ENCODE data around the gene HOOK2. TPM values are rescaled to one million over a fixed set of nuclear protein-coding genes. Genes with fewer than 3 reads are reported as not detected.

HOOK2 gene
- total and polyA plus RNA-seq, 5 donors from 2014 or later, result 0.24 to 16.9 (median 1.9) TPM

DNA sequence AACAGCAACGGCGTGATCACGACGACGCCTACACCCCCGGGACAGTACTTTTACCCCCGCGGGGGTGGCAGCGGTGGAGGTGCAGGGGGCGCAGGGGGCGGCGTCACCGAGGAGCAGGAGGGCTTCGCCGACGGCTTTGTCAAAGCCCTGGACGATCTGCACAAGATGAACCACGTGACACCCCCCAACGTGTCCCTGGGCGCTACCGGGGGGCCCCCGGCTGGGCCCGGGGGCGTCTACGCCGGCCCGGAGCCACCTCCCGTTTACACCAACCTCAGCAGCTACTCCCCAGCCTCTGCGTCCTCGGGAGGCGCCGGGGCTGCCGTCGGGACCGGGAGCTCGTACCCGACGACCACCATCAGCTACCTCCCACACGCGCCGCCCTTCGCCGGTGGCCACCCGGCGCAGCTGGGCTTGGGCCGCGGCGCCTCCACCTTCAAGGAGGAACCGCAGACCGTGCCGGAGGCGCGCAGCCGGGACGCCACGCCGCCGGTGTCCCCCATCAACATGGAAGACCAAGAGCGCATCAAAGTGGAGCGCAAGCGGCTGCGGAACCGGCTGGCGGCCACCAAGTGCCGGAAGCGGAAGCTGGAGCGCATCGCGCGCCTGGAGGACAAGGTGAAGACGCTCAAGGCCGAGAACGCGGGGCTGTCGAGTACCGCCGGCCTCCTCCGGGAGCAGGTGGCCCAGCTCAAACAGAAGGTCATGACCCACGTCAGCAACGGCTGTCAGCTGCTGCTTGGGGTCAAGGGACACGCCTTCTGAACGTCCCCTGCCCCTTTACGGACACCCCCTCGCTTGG lies 16.9 kb upstream of the HOOK2 start:
- Histone ChIP-seq H3K4me1 (ENCODE audit: control insufficient read depth, insufficient read depth, low read length, poor library complexity, severe bottlenecking) (peaks cover 56% of the 10 kb centered on the region), H3K27me3 (ENCODE audit: control insufficient read depth, insufficient read depth, low read length) (no peaks in the 10 kb centered on the region), H3K9me3 (ENCODE audit: control insufficient read depth in 2 of 2, low read length in 2 of 2) (no peaks in the 10 kb centered on the region), H3K36me3 (ENCODE audit: control insufficient read depth, insufficient read depth, low read length) (no peaks in the 10 kb centered on the region), H3K4me3 (ENCODE audit: low read depth, low read length) (peak overlapping the region; percentile 88), H3K27ac (ENCODE audit: insufficient read depth, low read length, poor library complexity, severe bottlenecking) (peak overlapping the region; percentile 100)
- H3K4me1 Mint-ChIP-seq, result peaks cover 9 to 47% (median 33%) of the 10 kb centered on the region in 4 donors
- peak overlapping the region; percentile 97 to 100 (median 98) for H3K27ac Mint-ChIP-seq
- ATAC-seq (ENCODE audit: low read depth in 2 of 2), result no peak
- peaks cover 27% of the 10 kb centered on the region for H3K27me3 Mint-ChIP-seq
- no peaks in the 10 kb centered on the region for H3K36me3 Mint-ChIP-seq
- peaks cover 0 to 14% (median 0%) of the 10 kb centered on the region in 7 donors for H3K9me3 Mint-ChIP-seq
- peak; percentile 59 to 91 (median 77) for DNase-seq
- H3K4me3 Mint-ChIP-seq, result peak overlapping the region; percentile 95 to 100 (median 97)

DNA sequence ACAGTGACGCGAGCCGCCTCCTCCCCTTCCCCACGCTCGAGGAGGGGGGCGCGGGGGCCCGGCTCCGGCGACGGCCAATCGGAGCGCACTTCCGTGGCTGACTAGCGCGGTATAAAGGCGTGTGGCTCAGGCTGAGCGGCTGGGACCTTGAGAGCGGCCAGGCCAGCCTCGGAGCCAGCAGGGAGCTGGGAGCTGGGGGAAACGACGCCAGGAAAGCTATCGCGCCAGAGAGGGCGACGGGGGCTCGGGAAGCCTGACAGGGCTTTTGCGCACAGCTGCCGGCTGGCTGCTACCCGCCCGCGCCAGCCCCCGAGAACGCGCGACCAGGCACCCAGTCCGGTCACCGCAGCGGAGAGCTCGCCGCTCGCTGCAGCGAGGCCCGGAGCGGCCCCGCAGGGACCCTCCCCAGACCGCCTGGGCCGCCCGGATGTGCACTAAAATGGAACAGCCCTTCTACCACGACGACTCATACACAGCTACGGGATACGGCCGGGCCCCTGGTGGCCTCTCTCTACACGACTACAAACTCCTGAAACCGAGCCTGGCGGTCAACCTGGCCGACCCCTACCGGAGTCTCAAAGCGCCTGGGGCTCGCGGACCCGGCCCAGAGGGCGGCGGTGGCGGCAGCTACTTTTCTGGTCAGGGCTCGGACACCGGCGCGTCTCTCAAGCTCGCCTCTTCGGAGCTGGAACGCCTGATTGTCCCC lies 16.1 kb upstream of the HOOK2 start, which contains the start of gene JUNB:
Gene JUNB, plus strand, starts transcription at position 142 of the 706 bp plus-strand sequence. Its CDS starts 286 bp downstream, at position 428.
- peaks cover 0 to 14% (median 0%) of the 10 kb centered on the region in 7 donors for H3K9me3 Mint-ChIP-seq
- peak within 1 kb of the TSS; percentile 95 to 100 (median 97) for H3K4me3 Mint-ChIP-seq
- peak; percentile 48 to 49 for ATAC-seq (ENCODE audit: low read depth in 2 of 2)
- peaks cover 9 to 48% (median 32%) of the 10 kb centered on the region in 4 donors for H3K4me1 Mint-ChIP-seq
- Histone ChIP-seq H3K36me3 (ENCODE audit: control insufficient read depth, insufficient read depth, low read length) (no peaks in the 10 kb centered on the region), H3K9me3 (ENCODE audit: control insufficient read depth in 2 of 2, low read length in 2 of 2) (no peaks in the 10 kb centered on the region), H3K4me3 (ENCODE audit: low read depth, low read length) (peak within 1 kb of the TSS; percentile 89), H3K27me3 (ENCODE audit: control insufficient read depth, insufficient read depth, low read length) (no peaks in the 10 kb centered on the region), H3K4me1 (ENCODE audit: control insufficient read depth, insufficient read depth, low read length, poor library complexity, severe bottlenecking) (peaks cover 60% of the 10 kb centered on the region), H3K27ac (ENCODE audit: insufficient read depth, low read length, poor library complexity, severe bottlenecking) (peak within 1 kb of the TSS; percentile 100)
- peak; percentile 97 to 98 (median 98) for DNase-seq
- no peaks in the 10 kb centered on the region for H3K36me3 Mint-ChIP-seq
- H3K27me3 Mint-ChIP-seq, result peaks cover 27% of the 10 kb centered on the region
- peak within 1 kb of the TSS; percentile 99 to 100 (median 99) for H3K27ac Mint-ChIP-seq

DNA sequence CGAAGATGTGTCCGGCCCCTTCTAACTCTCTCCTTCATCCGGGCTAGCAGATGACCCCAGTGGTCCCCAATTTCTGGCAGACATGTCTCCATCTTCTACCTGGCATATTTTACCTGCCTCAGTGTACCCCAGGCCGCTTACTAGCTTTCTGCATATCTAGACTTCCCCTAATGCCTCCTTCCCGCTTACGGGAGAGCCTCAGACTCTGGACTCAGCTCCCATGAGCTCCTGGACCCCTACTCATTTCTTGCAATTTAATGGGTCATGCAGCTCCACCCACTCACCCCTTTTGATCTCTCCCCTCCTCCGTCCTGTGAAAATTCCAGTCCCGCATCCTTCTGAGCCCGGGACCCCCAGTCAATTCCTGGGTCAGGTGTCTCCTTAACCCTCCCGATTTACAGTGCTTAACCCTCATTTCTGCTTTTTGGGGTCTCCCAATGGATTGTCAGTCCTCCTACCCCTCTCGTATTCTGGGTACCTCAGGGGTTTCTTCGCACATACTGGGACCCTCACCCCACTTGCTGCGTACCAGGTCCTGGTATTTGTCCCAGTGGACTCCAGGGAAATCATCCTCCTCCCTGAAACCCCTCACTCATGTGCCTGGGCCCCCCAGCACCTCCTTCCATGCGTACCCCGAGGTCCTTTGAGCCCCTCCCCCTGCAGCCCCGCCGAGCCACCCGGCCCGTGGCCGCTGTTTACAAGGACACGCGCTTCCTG lies 15.4 kb upstream of the HOOK2 start:
- Mint-ChIP-seq H3K9me3 (peaks cover 0 to 14% (median 0%) of the 10 kb centered on the region in 7 donors), H3K36me3 (no peaks in the 10 kb centered on the region), H3K27me3 (peaks cover 27% of the 10 kb centered on the region), H3K4me1 (peaks cover 9 to 41% (median 25%) of the 10 kb centered on the region in 4 donors), H3K27ac (peak overlapping the region; percentile 99 to 100 (median 99)), H3K4me3 (peak overlapping the region; percentile 95 to 100 (median 97))
- no peaks in the 10 kb centered on the region for H3K36me3 ChIP-seq (ENCODE audit: control insufficient read depth, insufficient read depth, low read length)
- no peak for ATAC-seq (ENCODE audit: low read depth in 2 of 2)
- DNase-seq, result no peak
- peak overlapping the region; percentile 89 for H3K4me3 ChIP-seq (ENCODE audit: low read depth, low read length)
- peaks cover 60% of the 10 kb centered on the region for H3K4me1 ChIP-seq (ENCODE audit: control insufficient read depth, insufficient read depth, low read length, poor library complexity, severe bottlenecking)
- H3K27me3 ChIP-seq (ENCODE audit: control insufficient read depth, insufficient read depth, low read length), result no peaks in the 10 kb centered on the region
- H3K27ac ChIP-seq (ENCODE audit: insufficient read depth, low read length, poor library complexity, severe bottlenecking), result peak overlapping the region; percentile 100
- no peaks in the 10 kb centered on the region for H3K9me3 ChIP-seq (ENCODE audit: control insufficient read depth in 2 of 2, low read length in 2 of 2)

DNA sequence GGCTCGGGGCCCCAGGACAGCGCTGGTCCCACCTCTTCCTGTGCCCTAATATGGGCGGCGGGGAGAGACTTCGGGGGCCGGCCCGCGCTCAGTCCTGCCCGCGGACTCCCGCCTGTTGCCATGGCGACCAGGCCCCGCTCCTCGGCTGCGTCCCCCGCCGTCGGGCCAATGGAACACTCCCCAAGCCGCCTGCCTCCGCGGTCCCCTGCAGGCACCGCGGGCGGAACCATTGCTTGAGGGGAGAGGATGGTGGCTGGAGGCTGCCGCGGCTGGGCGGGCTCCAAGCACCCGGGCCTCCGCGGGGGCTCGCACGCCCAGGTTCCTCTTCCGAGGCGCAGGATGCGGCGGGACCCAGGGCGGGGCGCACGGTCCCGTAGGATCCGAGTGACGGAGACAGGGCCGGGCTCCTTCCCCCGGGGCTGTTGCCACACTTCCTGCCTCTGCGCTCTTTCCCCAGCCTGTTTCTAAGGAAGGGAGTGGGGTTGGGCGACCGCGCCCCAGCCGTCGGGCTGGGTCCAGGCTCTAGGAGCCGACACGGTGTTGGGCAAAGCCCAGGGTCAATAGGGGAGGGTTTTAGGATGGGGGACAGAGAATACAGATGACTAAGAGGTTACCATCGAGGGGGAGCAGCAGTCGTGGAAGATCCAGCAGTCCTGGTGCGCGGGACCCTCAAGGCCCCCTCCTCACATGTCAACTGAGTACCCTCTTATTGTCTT lies 14.7 kb upstream of the HOOK2 start:
- no peaks in the 10 kb centered on the region for H3K27me3 ChIP-seq (ENCODE audit: control insufficient read depth, insufficient read depth, low read length)
- peaks cover 27% of the 10 kb centered on the region for H3K27me3 Mint-ChIP-seq
- H3K36me3 ChIP-seq (ENCODE audit: control insufficient read depth, insufficient read depth, low read length), result no peaks in the 10 kb centered on the region
- no peaks in the 10 kb centered on the region for H3K9me3 ChIP-seq (ENCODE audit: control insufficient read depth in 2 of 2, low read length in 2 of 2)
- H3K4me3 Mint-ChIP-seq, result peak overlapping the region; percentile 95 to 100 (median 97)
- H3K4me3 ChIP-seq (ENCODE audit: low read depth, low read length), result peak overlapping the region; percentile 89
- peak overlapping the region; percentile 100 for H3K27ac ChIP-seq (ENCODE audit: insufficient read depth, low read length, poor library complexity, severe bottlenecking)
- peaks cover 61% of the 10 kb centered on the region for H3K4me1 ChIP-seq (ENCODE audit: control insufficient read depth, insufficient read depth, low read length, poor library complexity, severe bottlenecking)
- DNase-seq, result peak; percentile 89 to 97 (median 91)
- H3K36me3 Mint-ChIP-seq, result no peaks in the 10 kb centered on the region
- peaks cover 0 to 14% (median 0%) of the 10 kb centered on the region in 7 donors for H3K9me3 Mint-ChIP-seq
- H3K4me1 Mint-ChIP-seq, result peaks cover 9 to 37% (median 21%) of the 10 kb centered on the region in 4 donors
- ATAC-seq (ENCODE audit: low read depth in 2 of 2), result peak; percentile 33 to 45
- H3K27ac Mint-ChIP-seq, result peak overlapping the region; percentile 99 to 100 (median 99)

DNA sequence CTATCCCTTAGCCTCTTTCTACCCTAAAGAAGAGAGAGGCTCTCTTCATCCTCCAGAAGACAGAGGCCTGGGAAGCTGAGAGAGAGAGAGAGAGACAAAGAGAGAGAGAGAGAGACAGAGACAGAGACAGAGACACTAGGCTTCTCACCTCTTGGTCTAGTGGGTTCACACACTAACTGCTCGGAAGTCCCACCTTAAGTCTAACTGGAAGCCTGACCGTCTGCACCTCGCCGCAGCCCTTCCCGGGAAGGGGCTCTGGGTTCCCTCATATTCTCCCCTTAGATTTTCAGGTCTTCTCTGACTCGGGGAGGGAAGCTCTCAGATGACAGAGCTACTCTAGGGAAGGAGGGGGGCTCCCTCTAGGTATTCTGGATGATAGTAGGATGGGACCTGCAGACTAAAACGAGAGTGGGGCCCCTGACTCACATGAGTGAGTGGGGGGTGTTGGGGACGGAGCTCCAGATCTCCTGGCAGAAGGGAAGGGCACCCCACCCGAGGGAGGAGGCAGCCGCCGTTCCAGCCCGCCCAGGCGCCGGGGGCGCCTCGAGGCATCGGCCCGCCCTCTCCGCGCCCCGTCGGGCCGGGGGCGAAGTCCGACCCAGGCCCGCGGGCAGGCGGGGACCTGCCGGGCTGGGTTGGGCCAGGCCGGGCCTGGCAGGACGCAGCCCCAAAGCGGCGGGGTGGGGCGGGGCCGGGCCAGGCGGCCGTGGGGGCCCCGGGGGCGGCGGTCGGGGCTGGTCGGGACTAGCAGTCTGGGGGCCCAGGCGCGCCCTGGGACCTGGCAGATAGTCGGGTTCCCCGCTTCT lies 13.9 kb upstream of the HOOK2 start:
- no peaks in the 10 kb centered on the region for H3K9me3 ChIP-seq (ENCODE audit: control insufficient read depth in 2 of 2, low read length in 2 of 2)
- no peaks in the 10 kb centered on the region for H3K27me3 ChIP-seq (ENCODE audit: control insufficient read depth, insufficient read depth, low read length)
- H3K4me1 Mint-ChIP-seq, result peaks cover 4 to 29% (median 16%) of the 10 kb centered on the region in 4 donors
- H3K4me3 Mint-ChIP-seq, result peak overlapping the region; percentile 82 to 100 (median 90)
- ATAC-seq (ENCODE audit: low read depth in 2 of 2) (no peak), DNase-seq (peak in 1 of 3 donors; percentile 31)
- H3K4me1 ChIP-seq (ENCODE audit: control insufficient read depth, insufficient read depth, low read length, poor library complexity, severe bottlenecking), result peaks cover 61% of the 10 kb centered on the region
- peaks cover 0 to 14% (median 0%) of the 10 kb centered on the region in 7 donors for H3K9me3 Mint-ChIP-seq
- H3K36me3 ChIP-seq (ENCODE audit: control insufficient read depth, insufficient read depth, low read length), result no peaks in the 10 kb centered on the region
- peak overlapping the region; percentile 53 for H3K4me3 ChIP-seq (ENCODE audit: low read depth, low read length)
- H3K36me3 Mint-ChIP-seq, result no peaks in the 10 kb centered on the region
- H3K27ac Mint-ChIP-seq, result peak overlapping the region; percentile 93 to 95 (median 94)
- H3K27ac ChIP-seq (ENCODE audit: insufficient read depth, low read length, poor library complexity, severe bottlenecking), result peak overlapping the region; percentile 100
- peaks cover 25% of the 10 kb centered on the region for H3K27me3 Mint-ChIP-seq

DNA sequence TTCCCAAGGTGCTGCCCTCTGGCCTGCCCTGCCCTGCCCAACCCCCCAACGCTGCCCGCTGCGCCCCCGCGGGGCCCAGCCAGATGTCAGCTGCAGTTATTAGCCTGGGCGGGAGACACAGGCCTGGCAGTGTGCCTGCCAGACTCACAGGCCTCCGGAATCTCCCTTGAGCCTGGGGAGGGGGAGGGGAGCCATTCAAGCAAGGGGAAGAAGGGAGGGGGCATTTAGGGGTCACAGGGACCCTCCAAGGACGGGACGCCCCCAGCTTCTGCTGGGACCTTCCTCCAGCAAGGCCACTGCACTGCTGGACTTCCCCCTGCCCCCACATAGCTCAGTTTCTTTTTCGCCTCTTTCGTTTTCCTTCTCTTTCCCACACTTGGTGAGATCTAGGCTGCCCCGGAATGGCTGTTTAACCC lies 13.3 kb upstream of the HOOK2 start:
- Histone ChIP-seq H3K27me3 (ENCODE audit: control insufficient read depth, insufficient read depth, low read length) (no peaks in the 10 kb centered on the region), H3K9me3 (ENCODE audit: control insufficient read depth in 2 of 2, low read length in 2 of 2) (no peaks in the 10 kb centered on the region), H3K4me1 (ENCODE audit: control insufficient read depth, insufficient read depth, low read length, poor library complexity, severe bottlenecking) (peaks cover 61% of the 10 kb centered on the region), H3K4me3 (ENCODE audit: low read depth, low read length) (peak overlapping the region; percentile 53), H3K36me3 (ENCODE audit: control insufficient read depth, insufficient read depth, low read length) (no peaks in the 10 kb centered on the region), H3K27ac (ENCODE audit: insufficient read depth, low read length, poor library complexity, severe bottlenecking) (peak overlapping the region; percentile 100)
- Mint-ChIP-seq H3K4me3 (peak overlapping the region; percentile 82 to 85 (median 83)), H3K27ac (peak overlapping the region; percentile 93 to 95 (median 94)), H3K9me3 (peaks cover 0 to 11% (median 0%) of the 10 kb centered on the region in 7 donors), H3K4me1 (peaks cover 0 to 26% (median 13%) of the 10 kb centered on the region in 4 donors), H3K36me3 (no peaks in the 10 kb centered on the region), H3K27me3 (peaks cover 21% of the 10 kb centered on the region)
- peak in 2 of 3 donors; percentile 46 to 55 for DNase-seq
- ATAC-seq (ENCODE audit: low read depth in 2 of 2), result no peak

Data from CD4-positive, CD25-positive, alpha-beta regulatory T cell (primary cell).